ENCODE results near the gene ADAD2. TPM values are rescaled to one million over a fixed set of nuclear protein-coding genes. Genes with fewer than 3 reads are reported as not detected.

ADAD2 gene
- total RNA-seq, 2 donors from 2014 or later, result not detected

DNA sequence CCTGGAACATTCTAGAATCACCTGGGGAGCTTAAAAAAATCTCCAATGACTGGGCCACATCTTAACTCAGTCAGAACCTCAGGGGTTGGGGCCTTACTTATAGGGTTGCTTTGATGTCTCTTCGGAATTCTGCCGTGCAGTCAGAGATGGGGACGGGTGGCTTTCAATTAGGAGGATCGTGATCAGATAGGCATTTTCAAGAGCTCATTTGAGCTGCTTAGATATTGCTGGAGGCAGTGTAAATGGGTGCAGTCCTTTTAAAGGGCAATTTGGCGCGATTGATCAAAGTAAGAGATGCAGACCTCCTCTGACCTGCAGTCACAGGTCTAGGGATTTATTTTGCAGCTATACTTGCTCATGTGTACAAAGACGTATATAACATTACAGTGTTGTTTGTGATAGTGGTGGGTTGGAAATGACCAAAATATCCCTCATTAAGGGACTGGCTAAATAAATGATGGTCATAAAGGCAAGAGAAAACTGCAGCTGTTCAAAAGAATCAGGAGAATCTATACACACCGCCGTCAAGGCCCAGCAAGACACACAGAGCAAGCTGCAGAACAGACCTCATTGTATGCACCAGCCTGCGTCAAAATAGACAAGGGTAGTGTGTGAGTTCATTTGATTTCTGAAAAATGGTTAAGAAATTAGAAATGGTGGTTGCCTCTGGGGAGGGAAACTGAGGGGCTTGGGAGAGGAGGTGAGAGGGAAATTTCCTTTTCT is 55.2 kb downstream of the ADAD2 start:
- Mint-ChIP-seq H3K4me1 (ENCODE audit: low read depth in 2 of 2) (no peaks in the 10 kb centered on the region), H3K27me3 (peaks cover 24 to 36% of the 10 kb centered on the region in 2 donors), H3K27ac (no peak overlapping the region), H3K4me3 (no peak overlapping the region), H3K36me3 (no peaks in the 10 kb centered on the region), H3K9me3 (no peaks in the 10 kb centered on the region)
- DNase-seq (ENCODE audit: low spot score) (no peak), ATAC-seq (no peak)

DNA sequence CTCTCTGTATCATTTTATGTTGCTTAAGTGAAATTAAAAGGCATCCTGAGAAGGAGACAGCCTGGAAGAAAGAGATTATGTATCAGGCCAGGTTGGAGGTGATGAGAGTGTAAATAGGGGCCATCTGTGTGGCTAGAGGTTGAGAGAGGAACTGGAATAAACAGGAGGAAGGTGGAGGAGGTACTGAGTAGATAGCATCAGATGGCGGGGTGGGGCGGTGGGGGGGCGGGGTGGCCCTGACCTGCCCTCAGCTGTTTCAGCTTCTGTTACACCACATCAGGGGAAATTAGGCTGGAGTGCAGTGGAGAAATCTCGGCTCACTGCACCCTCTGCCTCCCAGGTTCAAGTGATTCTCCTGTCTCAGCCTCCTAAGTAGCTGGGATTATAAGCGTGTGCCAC is 55.7 kb downstream of the ADAD2 start:
- Mint-ChIP-seq H3K27me3 (peaks cover 29 to 41% of the 10 kb centered on the region in 2 donors), H3K4me1 (ENCODE audit: low read depth in 2 of 2) (no peaks in the 10 kb centered on the region), H3K9me3 (no peaks in the 10 kb centered on the region), H3K36me3 (no peaks in the 10 kb centered on the region), H3K27ac (no peak overlapping the region), H3K4me3 (no peak overlapping the region)
- no peak for DNase-seq (ENCODE audit: low spot score)
- ATAC-seq, result no peak

Other genes starting within 250 kb of the ADAD2 start
- gene OSGIN1, start 237.9 kb upstream of the ADAD2 start, total RNA-seq, result under 1 TPM in 1 of 2 donors, not detected in 1; 0.38 TPM
- not detected for gene NECAB2, start 222.9 kb upstream of the ADAD2 start, total RNA-seq
- gene SLC38A8, start 148.4 kb upstream of the ADAD2 start, total RNA-seq, result not detected
- 10 to 100 TPM; 65.4 to 83.4 TPM for gene MBTPS1, start 74.2 kb upstream of the ADAD2 start, total RNA-seq
- 10 to 100 TPM in 1 of 2 donors, 1 to 10 TPM in 1; 7.3 to 21.0 TPM for gene HSDL1, start 46.0 kb upstream of the ADAD2 start, total RNA-seq
- not detected for gene DNAAF1, start 45.8 kb upstream of the ADAD2 start, total RNA-seq
- 10 to 100 TPM; 50.4 to 92.3 TPM for gene TAF1C, start 4.1 kb upstream of the ADAD2 start, total RNA-seq
- not detected for gene KCNG4, start 48.9 kb downstream of the ADAD2 start, total RNA-seq
- not detected for gene WFDC1, start 103.7 kb downstream of the ADAD2 start, total RNA-seq
- gene ATP2C2, start 177.4 kb downstream of the ADAD2 start, total RNA-seq, result not detected

Measured in natural killer cell treated with Interleukin-12 subunit alpha and Interleukin-12 subunit beta and Interleukin-15 and Interleukin-18, amount 100 ng/mL, for 72 hours (primary cell).